WTC11 (cell line): ENCODE data around the gene ATP2B3. TPM values are rescaled to one million over a fixed set of nuclear protein-coding genes. Genes with fewer than 3 reads are reported as not detected.

Source experiments
- ATAC-seq: fragments of 200-7000 bp; cut with Tn5 transposase; 2 replicates; pipeline ENCODE4 v1.10.0; 2021; ENCODE audit warnings: mild to moderate bottlenecking, moderate library complexity
- CTCF ChIA-PET: fragments of 300-600 bp; sonication (Branson Sonifier 250); formaldehyde crosslinking; loops from one replicate; lab custom pipeline; 2021; ENCODE audit warnings: antibody characterized with exemption; lab: Charles Lee
- POLR2A ChIA-PET: fragments of 350-600 bp; sonication (Branson Sonifier 250); formaldehyde crosslinking; loops from one replicate; lab custom pipeline; 2021; ENCODE audit warnings: antibody characterized with exemption; lab: Charles Lee
- DNase-seq: peaks from one replicate; pipeline ENCODE4 v3.0.0; 2021; ENCODE audit warnings: low spot score
- H3K27ac Mint-ChIP-seq: 2 replicates; pipeline ENCODE4 v1.8.0; 2021; ENCODE audit warnings: mixed read lengths
- H3K27me3 Mint-ChIP-seq: 2 replicates; pipeline ENCODE4 v1.8.0; 2021; ENCODE audit warnings: low read depth, mild to moderate bottlenecking, moderate library complexity, mixed read lengths
- H3K36me3 Mint-ChIP-seq: 2 replicates; pipeline ENCODE4 v1.8.0; 2021; ENCODE audit warnings: mixed read lengths
- H3K4me1 Mint-ChIP-seq: 2 replicates; pipeline ENCODE4 v1.8.0; 2022; ENCODE audit warnings: mixed read lengths
- H3K4me3 Mint-ChIP-seq: 2 replicates; pipeline ENCODE4 v1.8.0; 2021; ENCODE audit warnings: mild to moderate bottlenecking, moderate library complexity, mixed read lengths
- H3K9me3 Mint-ChIP-seq: 2 replicates; pipeline ENCODE4 v1.8.0; 2021; ENCODE audit warnings: mixed read lengths
- AFF4 ChIP-seq: sonication (generic); formaldehyde crosslinking; IDR thresholded peaks from 2 replicates; pipeline ENCODE4 v1.8.1; 2023; ENCODE audit warnings: mild to moderate bottlenecking, missing genetic modification reagents, borderline replicate concordance
- ATF3 ChIP-seq: sonication (generic); formaldehyde crosslinking; conservative IDR thresholded peaks from 2 replicates; pipeline ENCODE4 v1.8.1; 2022; ENCODE audit warnings: mild to moderate bottlenecking, missing genetic modification reagents
- CDX4 ChIP-seq: fragments of 250-450 bp; sonication (Bioruptor Pico); IDR thresholded peaks from 2 replicates; pipeline ENCODE4 v1.9.0; 2021; ENCODE audit warnings: moderate library complexity, mild to moderate bottlenecking, inconsistent platforms, borderline replicate concordance
- CREM ChIP-seq: sonication (generic); formaldehyde crosslinking; IDR thresholded peaks from 2 replicates; pipeline ENCODE4 v1.8.1; 2022; ENCODE audit warnings: mild to moderate bottlenecking, missing genetic modification reagents, moderate library complexity
- ESRRA ChIP-seq: sonication (generic); formaldehyde crosslinking; IDR thresholded peaks from 2 replicates; pipeline ENCODE4 v1.8.1; 2022; ENCODE audit warnings: mild to moderate bottlenecking, missing genetic modification reagents, borderline replicate concordance
- GABPB1 ChIP-seq: sonication (generic); formaldehyde crosslinking; IDR thresholded peaks from 2 replicates; pipeline ENCODE4 v1.8.1; 2023; ENCODE audit warnings: mild to moderate bottlenecking, missing genetic modification reagents
- JAZF1 ChIP-seq: fragments of 250-450 bp; sonication (Bioruptor Pico); IDR thresholded peaks from 2 replicates; pipeline ENCODE4 v1.9.0; 2021; ENCODE audit warnings: moderate library complexity, mild to moderate bottlenecking, inconsistent platforms
- KAT7 ChIP-seq: sonication (generic); formaldehyde crosslinking; IDR thresholded peaks from 2 replicates; pipeline ENCODE4 v1.8.1; 2023; ENCODE audit warnings: missing genetic modification reagents, mild to moderate bottlenecking, borderline replicate concordance
- NFE2L1 ChIP-seq: sonication (generic); formaldehyde crosslinking; IDR thresholded peaks from 2 replicates; pipeline ENCODE4 v1.8.1; 2023; ENCODE audit warnings: missing genetic modification reagents
- NR1H2 ChIP-seq: sonication (generic); formaldehyde crosslinking; IDR thresholded peaks from 2 replicates; pipeline ENCODE4 v1.9.0; 2021; ENCODE audit warnings: mild to moderate bottlenecking, moderate library complexity, missing genetic modification reagents
- SMAD3 ChIP-seq: sonication (generic); formaldehyde crosslinking; IDR thresholded peaks from 2 replicates; pipeline ENCODE4 v1.8.0; 2022; ENCODE audit warnings: missing genetic modification reagents, mild to moderate bottlenecking, borderline replicate concordance
- SMAD4 ChIP-seq: sonication (generic); formaldehyde crosslinking; IDR thresholded peaks from 2 replicates; pipeline ENCODE4 v1.8.0; 2022; ENCODE audit warnings: mild to moderate bottlenecking, missing genetic modification reagents
- ZMAT4 ChIP-seq: fragments of 250-450 bp; sonication (Bioruptor Pico); IDR thresholded peaks from 2 replicates; pipeline ENCODE4 v1.9.0; 2021; ENCODE audit warnings: mild to moderate bottlenecking
- ZNF121 ChIP-seq: sonication (generic); formaldehyde crosslinking; IDR thresholded peaks from 2 replicates; pipeline ENCODE4 v1.8.0; 2023; ENCODE audit warnings: missing genetic modification reagents
- ZNF263 ChIP-seq: sonication (generic); formaldehyde crosslinking; IDR thresholded peaks from 2 replicates; pipeline ENCODE4 v1.8.1; 2022; ENCODE audit warnings: low read depth, mild to moderate bottlenecking, moderate library complexity, missing genetic modification reagents
- ZNF317 ChIP-seq: sonication (generic); formaldehyde crosslinking; IDR thresholded peaks from 2 replicates; pipeline ENCODE4 v1.8.1; 2023; ENCODE audit warnings: low read depth, mild to moderate bottlenecking, moderate library complexity, missing genetic modification reagents, borderline replicate concordance
- ZNF416 ChIP-seq: fragments of 250-450 bp; sonication (Bioruptor Pico); IDR thresholded peaks from 2 replicates; pipeline ENCODE4 v1.9.0; 2021; ENCODE audit warnings: mild to moderate bottlenecking, inconsistent platforms
- total RNA-seq: library from RNA; stranded (reverse); gene quantifications from 3 replicates; pipeline ENCODE4 v1.2.3, GENCODE V29; 2021
- TF ChIP-seq, protein P1 (sequence below): sonication (generic); formaldehyde crosslinking; IDR thresholded peaks from 2 replicates; pipeline ENCODE4 v1.8.0; 2022; ENCODE audit warnings: mild to moderate bottlenecking, missing genetic modification reagents
- TF ChIP-seq, protein P2 (sequence below): sonication (generic); formaldehyde crosslinking; IDR thresholded peaks from 2 replicates; pipeline ENCODE4 v1.8.1; 2022; ENCODE audit warnings: missing genetic modification reagents, borderline replicate concordance
- TF ChIP-seq, protein P3 (sequence below): sonication (generic); formaldehyde crosslinking; IDR thresholded peaks from 2 replicates; pipeline ENCODE4 v1.8.0; 2022; ENCODE audit warnings: mild to moderate bottlenecking, missing genetic modification reagents

The ATP2B3 gene
- total RNA-seq, 1 experiment from 2014 or later, result 0.28 TPM

- DNase-seq (no peak), ATAC-seq (no peak)
- H3K27me3 Mint-ChIP-seq, result peaks cover 37% of the 10 kb centered on the region
- H3K9me3 Mint-ChIP-seq, result no peaks in the 10 kb centered on the region
- peak overlapping the region; percentile 6 for H3K4me3 Mint-ChIP-seq
- H3K36me3 Mint-ChIP-seq, result no peaks in the 10 kb centered on the region
- 0 out of 2 replicates have a peak, but pooled peaks cover 5% of the 10 kb centered on the region for H3K4me1 Mint-ChIP-seq
- ChIA-PET CTCF (interaction anchor here (1.1 to 4.0 kb wide), 5 partner anchors 9 to 153 kb away, joined by 3 to 15 read pairs (median 5); partner anchors contain the start of gene HAUS7), POLR2A (no interaction called here)
- no peak overlapping the region for H3K27ac Mint-ChIP-seq
- TF ChIP-seq ESRRA (CRISPR knock-in tag) (no peak), NR1H2 (CRISPR knock-in tag) (no peak), CDX4 (CRISPR knock-in tag) (no peak), ZNF416 (CRISPR knock-in tag) (no peak), ZNF263 (CRISPR knock-in tag) (no peak), ZNF317 (CRISPR knock-in tag) (no peak), SMAD3 (no peak), JAZF1 (CRISPR knock-in tag) (no peak), KAT7 (CRISPR knock-in tag) (no peak), AFF4 (no peak), NFE2L1 (CRISPR knock-in tag) (no peak), ATF3 (CRISPR knock-in tag) (no peak), ZNF121 (CRISPR knock-in tag) (no peak), GABPB1 (CRISPR knock-in tag) (no peak), CREM (CRISPR knock-in tag) (no peak), ZMAT4 (CRISPR knock-in tag) (no peak), SMAD4 (CRISPR knock-in tag) (no peak)
- TF ChIP-seq, protein P1, sequence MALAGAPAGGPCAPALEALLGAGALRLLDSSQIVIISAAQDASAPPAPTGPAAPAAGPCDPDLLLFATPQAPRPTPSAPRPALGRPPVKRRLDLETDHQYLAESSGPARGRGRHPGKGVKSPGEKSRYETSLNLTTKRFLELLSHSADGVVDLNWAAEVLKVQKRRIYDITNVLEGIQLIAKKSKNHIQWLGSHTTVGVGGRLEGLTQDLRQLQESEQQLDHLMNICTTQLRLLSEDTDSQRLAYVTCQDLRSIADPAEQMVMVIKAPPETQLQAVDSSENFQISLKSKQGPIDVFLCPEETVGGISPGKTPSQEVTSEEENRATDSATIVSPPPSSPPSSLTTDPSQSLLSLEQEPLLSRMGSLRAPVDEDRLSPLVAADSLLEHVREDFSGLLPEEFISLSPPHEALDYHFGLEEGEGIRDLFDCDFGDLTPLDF, result no peak
- TF ChIP-seq, protein P2, sequence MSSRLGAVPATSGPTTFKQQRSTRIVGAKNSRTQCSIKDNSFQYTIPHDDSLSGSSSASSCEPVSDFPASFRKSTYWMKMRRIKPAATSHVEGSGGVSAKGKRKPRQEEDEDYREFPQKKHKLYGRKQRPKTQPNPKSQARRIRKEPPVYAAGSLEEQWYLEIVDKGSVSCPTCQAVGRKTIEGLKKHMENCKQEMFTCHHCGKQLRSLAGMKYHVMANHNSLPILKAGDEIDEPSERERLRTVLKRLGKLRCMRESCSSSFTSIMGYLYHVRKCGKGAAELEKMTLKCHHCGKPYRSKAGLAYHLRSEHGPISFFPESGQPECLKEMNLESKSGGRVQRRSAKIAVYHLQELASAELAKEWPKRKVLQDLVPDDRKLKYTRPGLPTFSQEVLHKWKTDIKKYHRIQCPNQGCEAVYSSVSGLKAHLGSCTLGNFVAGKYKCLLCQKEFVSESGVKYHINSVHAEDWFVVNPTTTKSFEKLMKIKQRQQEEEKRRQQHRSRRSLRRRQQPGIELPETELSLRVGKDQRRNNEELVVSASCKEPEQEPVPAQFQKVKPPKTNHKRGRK (CRISPR knock-in tag), result no peak
- TF ChIP-seq, protein P3, sequence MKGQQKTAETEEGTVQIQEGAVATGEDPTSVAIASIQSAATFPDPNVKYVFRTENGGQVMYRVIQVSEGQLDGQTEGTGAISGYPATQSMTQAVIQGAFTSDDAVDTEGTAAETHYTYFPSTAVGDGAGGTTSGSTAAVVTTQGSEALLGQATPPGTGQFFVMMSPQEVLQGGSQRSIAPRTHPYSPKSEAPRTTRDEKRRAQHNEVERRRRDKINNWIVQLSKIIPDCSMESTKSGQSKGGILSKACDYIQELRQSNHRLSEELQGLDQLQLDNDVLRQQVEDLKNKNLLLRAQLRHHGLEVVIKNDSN (CRISPR knock-in tag), result no peak
These were observed 1.4 kb upstream of the ATP2B3 start for GRCh38 chrX:153516073-153516472.
